ENCODE measurements around the gene TRAF1. TPM values are rescaled to one million over a fixed set of nuclear protein-coding genes. Genes with fewer than 3 reads are reported as not detected.

Gene TRAF1
- total and polyA plus RNA-seq, 10 of the 15 experiments (the other 5 are each of a cell fraction or from before 2014, with no cell fraction given), result 13.8 to 163 (median 128) TPM

DNA sequence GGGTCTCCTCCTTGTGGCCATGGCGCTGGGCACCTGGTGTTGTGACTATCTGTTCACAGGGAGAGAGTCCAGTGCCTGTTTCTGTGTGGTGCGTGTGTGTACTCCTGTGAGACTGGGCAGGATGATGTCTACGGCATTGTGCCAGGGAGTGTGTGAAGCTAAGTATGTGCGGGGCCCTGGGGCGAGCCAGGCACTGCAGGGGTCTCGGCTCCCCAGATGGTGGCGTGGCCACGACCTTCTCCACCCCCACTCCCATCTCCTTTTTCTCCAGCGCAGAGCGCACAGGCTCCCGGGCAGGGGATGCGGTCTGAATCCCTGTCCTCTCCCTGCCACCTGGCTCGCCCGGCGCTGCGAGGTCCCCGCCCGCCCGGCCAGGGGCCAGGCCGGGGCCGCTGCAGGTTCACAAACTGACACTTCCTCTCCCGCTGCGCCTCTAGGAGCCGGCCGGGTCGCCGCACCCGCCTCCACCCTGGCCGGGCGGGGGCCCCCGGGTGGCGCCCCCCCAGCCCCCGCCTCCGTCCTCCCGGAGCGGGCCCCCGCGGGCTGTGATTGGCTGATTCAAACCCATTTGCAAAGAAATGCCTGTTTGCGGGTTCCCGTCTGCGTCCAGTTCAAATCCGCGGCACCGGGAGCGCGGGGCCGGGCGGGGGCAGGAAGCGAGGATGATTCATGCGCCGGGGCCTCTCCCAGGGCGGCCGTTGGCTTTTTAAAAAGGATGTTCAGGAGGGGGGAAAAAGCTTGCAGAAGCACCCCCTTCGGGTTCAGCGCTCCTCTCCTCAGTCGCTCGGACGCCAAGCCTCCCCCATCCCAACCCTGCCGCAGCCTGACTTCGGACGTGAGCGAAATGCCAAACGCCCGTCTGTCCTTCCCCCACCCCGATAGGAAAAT is 50.4 kb downstream of the TRAF1 start (continued):
- no peak for TF ChIP-seq SMAD1 (IDR thresholded peaks at IDR 0.05; ENCODE audit: low read depth, partially characterized antibody)
- TF ChIP-seq PAX8 (IDR thresholded peaks at IDR 0.05), result no peak
- TF ChIP-seq EP300 (IDR thresholded peaks at IDR 0.05; ENCODE audit: borderline replicate concordance in 1 of 2, control insufficient read depth in 1 of 2, low read depth in 2 of 2, low read length in 2 of 2), result peak in 1 of 2 experiments; percentile 54; a peak in 1 of 4 replicates
- no peak for TF ChIP-seq YBX1 (IDR thresholded peaks at IDR 0.05)
- no peak for TF ChIP-seq MYB (IDR thresholded peaks at IDR 0.05; ENCODE audit: borderline replicate concordance, low read depth, low read length)
- no peak for TF ChIP-seq KDM1A (IDR thresholded peaks at IDR 0.05; ENCODE audit: borderline replicate concordance)
- 0 out of 2 replicates have a peak, but pooled peaks have one; percentile 59 for TF ChIP-seq TAF1 (IDR thresholded peaks at IDR 0.05; ENCODE audit: borderline replicate concordance, low read depth, low read length)
- TF ChIP-seq PML (IDR thresholded peaks at IDR 0.05; ENCODE audit: low read length), result no peak
- no peak for TF ChIP-seq KAT2A (conservative IDR thresholded peaks at IDR 0.05; ENCODE audit: control insufficient read depth, low read depth, low read length)
- 0 out of 2 replicates have a peak, but pooled peaks have one; percentile 47 for TF ChIP-seq ZNF217 (IDR thresholded peaks at IDR 0.05)
- TF ChIP-seq HCFC1 (IDR thresholded peaks at IDR 0.05; ENCODE audit: low read length), result no peak
- no peak for TF ChIP-seq HDAC2 (IDR thresholded peaks at IDR 0.05)
- no peak for TF ChIP-seq ESRRA (IDR thresholded peaks at IDR 0.05; ENCODE audit: low read length)
- TF ChIP-seq SIN3A (IDR thresholded peaks at IDR 0.05; ENCODE audit: low read depth, low read length), result peak; percentile 73; the same call in 1 of the 2 replicates
- no peak for TF ChIP-seq ZBED1 (IDR thresholded peaks at IDR 0.05; ENCODE audit: borderline replicate concordance)
- TF ChIP-seq, protein P1, sequence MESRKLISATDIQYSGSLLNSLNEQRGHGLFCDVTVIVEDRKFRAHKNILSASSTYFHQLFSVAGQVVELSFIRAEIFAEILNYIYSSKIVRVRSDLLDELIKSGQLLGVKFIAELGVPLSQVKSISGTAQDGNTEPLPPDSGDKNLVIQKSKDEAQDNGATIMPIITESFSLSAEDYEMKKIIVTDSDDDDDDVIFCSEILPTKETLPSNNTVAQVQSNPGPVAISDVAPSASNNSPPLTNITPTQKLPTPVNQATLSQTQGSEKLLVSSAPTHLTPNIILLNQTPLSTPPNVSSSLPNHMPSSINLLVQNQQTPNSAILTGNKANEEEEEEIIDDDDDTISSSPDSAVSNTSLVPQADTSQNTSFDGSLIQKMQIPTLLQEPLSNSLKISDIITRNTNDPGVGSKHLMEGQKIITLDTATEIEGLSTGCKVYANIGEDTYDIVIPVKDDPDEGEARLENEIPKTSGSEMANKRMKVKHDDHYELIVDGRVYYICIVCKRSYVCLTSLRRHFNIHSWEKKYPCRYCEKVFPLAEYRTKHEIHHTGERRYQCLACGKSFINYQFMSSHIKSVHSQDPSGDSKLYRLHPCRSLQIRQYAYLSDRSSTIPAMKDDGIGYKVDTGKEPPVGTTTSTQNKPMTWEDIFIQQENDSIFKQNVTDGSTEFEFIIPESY (IDR thresholded peaks at IDR 0.05), result no peak
- peak; percentile 10 to 37; a peak in 1 of 4 replicates for TF ChIP-seq BHLHE40 (IDR thresholded peaks at IDR 0.05; ENCODE audit: borderline replicate concordance in 1 of 2, low read depth in 2 of 2, low read length in 1 of 2)
